ENCODE results near the gene STXBP6. TPM values are rescaled to one million over a fixed set of nuclear protein-coding genes. Genes with fewer than 3 reads are reported as not detected.

The STXBP6 gene
- total and polyA plus RNA-seq, 2 of the 13 experiments (the other 11 are each of a cell fraction or from before 2014, with no cell fraction given): 35.3 to 42.8 TPM

DNA sequence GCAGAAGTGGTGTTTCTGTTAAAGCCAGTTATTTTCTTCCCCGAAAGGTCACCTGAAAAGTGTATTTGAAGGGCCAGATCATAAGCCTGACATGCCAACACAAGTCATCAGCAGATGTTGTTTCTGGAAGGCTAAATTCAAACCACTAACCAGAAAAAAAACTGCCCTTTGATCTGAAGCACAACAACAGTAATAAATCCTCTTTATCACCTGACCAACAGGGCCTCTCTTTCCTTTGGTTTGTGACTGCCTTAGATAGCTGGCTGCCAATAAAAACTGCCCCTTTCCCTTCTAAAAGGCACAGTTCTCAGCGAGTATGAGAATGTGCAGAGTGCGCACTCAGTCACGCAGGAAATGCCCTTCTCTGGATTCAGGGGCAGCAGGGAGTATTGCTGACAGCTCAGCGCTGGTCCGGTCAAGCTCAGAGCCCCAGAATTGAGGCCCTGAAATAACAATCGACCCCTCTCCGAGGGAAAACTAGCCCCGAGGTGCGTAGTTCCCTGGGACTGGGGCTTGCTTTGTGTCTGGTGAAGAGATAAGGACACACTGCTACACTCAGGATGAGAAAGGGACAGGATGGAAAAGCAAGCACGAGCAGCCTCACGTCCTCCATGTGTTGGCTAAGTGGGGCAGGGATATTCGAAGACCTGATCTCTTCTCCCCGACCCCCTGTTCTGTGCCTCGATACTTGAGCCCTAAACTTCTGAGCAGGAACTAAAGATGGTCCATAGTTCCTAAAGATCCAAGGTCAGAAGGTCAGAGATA lies 231.7 kb downstream of the STXBP6 start (continued):
- TF ChIP-seq TBX3 (IDR thresholded peaks at IDR 0.05; ENCODE audit: borderline replicate concordance) (peak; percentile 30; the same call in 1 of the 2 replicates), PITX1 (CRISPR knock-in tag; IDR thresholded peaks at IDR 0.05) (peak; percentile 94), TBX2 (CRISPR knock-in tag; IDR thresholded peaks at IDR 0.05; ENCODE audit: borderline replicate concordance) (peak; percentile 82), KLF9 (CRISPR knock-in tag; IDR thresholded peaks at IDR 0.05; ENCODE audit: low read depth) (no peak), ZMYM4 (CRISPR knock-in tag; IDR thresholded peaks at IDR 0.05) (peak; percentile 96), IRX3 (CRISPR knock-in tag; IDR thresholded peaks at IDR 0.05; ENCODE audit: borderline replicate concordance, low read depth) (no peak; the same call in 1 of the 2 replicates), ZNF772 (CRISPR knock-in tag; IDR thresholded peaks at IDR 0.05) (peak; percentile 89), DR1 (CRISPR knock-in tag; IDR thresholded peaks at IDR 0.05) (no peak; the same call in 1 of the 2 replicates), ZSCAN25 (CRISPR knock-in tag; IDR thresholded peaks at IDR 0.05) (peak; percentile 78)
- TF ChIP-seq, protein P1, sequence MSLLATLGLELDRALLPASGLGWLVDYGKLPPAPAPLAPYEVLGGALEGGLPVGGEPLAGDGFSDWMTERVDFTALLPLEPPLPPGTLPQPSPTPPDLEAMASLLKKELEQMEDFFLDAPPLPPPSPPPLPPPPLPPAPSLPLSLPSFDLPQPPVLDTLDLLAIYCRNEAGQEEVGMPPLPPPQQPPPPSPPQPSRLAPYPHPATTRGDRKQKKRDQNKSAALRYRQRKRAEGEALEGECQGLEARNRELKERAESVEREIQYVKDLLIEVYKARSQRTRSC (CRISPR knock-in tag; IDR thresholded peaks at IDR 0.05; ENCODE audit: low read depth): no peak; the same call in 1 of the 2 replicates
- TF ChIP-seq, protein P2, sequence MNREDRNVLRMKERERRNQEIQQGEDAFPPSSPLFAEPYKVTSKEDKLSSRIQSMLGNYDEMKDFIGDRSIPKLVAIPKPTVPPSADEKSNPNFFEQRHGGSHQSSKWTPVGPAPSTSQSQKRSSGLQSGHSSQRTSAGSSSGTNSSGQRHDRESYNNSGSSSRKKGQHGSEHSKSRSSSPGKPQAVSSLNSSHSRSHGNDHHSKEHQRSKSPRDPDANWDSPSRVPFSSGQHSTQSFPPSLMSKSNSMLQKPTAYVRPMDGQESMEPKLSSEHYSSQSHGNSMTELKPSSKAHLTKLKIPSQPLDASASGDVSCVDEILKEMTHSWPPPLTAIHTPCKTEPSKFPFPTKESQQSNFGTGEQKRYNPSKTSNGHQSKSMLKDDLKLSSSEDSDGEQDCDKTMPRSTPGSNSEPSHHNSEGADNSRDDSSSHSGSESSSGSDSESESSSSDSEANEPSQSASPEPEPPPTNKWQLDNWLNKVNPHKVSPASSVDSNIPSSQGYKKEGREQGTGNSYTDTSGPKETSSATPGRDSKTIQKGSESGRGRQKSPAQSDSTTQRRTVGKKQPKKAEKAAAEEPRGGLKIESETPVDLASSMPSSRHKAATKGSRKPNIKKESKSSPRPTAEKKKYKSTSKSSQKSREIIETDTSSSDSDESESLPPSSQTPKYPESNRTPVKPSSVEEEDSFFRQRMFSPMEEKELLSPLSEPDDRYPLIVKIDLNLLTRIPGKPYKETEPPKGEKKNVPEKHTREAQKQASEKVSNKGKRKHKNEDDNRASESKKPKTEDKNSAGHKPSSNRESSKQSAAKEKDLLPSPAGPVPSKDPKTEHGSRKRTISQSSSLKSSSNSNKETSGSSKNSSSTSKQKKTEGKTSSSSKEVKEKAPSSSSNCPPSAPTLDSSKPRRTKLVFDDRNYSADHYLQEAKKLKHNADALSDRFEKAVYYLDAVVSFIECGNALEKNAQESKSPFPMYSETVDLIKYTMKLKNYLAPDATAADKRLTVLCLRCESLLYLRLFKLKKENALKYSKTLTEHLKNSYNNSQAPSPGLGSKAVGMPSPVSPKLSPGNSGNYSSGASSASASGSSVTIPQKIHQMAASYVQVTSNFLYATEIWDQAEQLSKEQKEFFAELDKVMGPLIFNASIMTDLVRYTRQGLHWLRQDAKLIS (CRISPR knock-in tag; IDR thresholded peaks at IDR 0.05): no peak
- TF ChIP-seq, protein P3, sequence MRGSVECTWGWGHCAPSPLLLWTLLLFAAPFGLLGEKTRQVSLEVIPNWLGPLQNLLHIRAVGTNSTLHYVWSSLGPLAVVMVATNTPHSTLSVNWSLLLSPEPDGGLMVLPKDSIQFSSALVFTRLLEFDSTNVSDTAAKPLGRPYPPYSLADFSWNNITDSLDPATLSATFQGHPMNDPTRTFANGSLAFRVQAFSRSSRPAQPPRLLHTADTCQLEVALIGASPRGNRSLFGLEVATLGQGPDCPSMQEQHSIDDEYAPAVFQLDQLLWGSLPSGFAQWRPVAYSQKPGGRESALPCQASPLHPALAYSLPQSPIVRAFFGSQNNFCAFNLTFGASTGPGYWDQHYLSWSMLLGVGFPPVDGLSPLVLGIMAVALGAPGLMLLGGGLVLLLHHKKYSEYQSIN (CRISPR knock-in tag; IDR thresholded peaks at IDR 0.05; ENCODE audit: borderline replicate concordance): no peak; the same call in 1 of the 2 replicates
- TF ChIP-seq, protein P4, sequence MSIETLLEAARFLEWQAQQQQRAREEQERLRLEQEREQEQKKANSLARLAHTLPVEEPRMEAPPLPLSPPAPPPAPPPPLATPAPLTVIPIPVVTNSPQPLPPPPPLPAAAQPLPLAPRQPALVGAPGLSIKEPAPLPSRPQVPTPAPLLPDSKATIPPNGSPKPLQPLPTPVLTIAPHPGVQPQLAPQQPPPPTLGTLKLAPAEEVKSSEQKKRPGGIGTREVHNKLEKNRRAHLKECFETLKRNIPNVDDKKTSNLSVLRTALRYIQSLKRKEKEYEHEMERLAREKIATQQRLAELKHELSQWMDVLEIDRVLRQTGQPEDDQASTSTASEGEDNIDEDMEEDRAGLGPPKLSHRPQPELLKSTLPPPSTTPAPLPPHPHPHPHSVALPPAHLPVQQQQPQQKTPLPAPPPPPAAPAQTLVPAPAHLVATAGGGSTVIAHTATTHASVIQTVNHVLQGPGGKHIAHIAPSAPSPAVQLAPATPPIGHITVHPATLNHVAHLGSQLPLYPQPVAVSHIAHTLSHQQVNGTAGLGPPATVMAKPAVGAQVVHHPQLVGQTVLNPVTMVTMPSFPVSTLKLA (IDR thresholded peaks at IDR 0.05): no peak
- TF ChIP-seq, protein P5, sequence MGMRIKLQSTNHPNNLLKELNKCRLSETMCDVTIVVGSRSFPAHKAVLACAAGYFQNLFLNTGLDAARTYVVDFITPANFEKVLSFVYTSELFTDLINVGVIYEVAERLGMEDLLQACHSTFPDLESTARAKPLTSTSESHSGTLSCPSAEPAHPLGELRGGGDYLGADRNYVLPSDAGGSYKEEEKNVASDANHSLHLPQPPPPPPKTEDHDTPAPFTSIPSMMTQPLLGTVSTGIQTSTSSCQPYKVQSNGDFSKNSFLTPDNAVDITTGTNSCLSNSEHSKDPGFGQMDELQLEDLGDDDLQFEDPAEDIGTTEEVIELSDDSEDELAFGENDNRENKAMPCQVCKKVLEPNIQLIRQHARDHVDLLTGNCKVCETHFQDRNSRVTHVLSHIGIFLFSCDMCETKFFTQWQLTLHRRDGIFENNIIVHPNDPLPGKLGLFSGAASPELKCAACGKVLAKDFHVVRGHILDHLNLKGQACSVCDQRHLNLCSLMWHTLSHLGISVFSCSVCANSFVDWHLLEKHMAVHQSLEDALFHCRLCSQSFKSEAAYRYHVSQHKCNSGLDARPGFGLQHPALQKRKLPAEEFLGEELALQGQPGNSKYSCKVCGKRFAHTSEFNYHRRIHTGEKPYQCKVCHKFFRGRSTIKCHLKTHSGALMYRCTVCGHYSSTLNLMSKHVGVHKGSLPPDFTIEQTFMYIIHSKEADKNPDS (CRISPR knock-in tag; IDR thresholded peaks at IDR 0.05): peak; percentile 67; the same call in 1 of the 2 replicates

All from HepG2 (cell line).